IPS DF 4.7 (cell line): Measurements from ENCODE around the gene ARHGAP42.

Source experiments
- DNase-seq: peaks from one replicate; pipeline ENCODE4 v3.0.0-alpha.2; 2013; ENCODE audit warnings: low spot score; ENCODE audit errors: extremely low read depth

ARHGAP42 gene

DNA sequence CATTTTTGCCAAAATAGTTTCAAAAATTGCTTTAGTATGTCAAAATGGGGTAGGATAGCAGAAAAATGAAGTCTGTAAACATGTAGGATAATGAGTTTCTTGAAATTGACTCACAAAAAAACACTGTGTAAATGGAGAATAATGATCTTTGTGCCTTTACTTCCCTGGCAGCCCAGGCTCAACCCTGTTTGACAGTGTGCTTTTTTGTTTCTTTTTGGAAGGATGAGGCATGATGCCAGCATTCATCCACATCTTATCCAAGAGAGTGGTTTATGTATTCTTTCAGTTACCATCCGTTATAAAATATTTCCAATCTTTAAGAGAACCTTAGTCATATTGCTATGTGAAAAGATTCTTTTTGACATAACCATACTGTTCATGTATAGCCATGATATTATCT, 70.6 kb downstream of the ARHGAP42 start:
- DNase-seq = no peak

DNA sequence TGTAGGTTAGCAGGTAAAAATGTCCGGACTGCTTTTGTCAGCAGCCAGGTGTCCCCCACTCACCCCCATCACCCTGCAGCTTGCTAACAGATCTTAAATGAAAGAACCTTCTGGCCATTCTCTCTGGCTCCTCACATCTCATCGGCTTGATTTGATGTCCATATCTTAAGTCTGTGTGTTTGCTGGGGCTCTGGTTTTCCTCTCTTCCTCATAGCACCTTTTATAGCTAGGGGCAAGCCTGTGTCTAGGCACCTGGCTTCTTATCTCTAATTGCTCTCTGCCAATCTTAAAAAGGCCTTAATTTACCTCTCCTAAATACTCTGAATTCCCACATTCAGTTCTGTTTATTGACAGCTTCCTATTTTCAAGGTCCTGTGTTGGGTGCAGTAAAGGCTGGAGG, 72.0 kb downstream of the ARHGAP42 start:
- no peak for DNase-seq

DNA sequence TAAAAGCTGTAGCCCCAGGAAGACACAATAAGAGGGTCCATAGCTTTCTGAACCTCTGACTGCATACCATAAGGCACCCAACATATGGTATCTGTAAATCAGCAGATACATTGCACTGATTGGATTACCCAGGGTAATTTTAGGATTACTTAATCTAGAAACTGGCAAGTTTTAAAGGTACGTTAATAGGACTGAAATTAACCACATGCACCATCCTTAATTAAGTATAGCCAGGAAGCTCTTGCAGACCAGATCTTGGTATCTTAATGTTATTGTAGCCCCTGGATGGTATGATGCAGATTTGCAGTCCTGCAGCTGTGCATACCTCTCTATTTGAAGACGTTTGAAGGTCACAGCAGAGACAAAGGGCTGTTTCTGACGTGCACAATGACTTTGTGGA, 72.8 kb downstream of the ARHGAP42 start:
- no peak for DNase-seq

- DNase-seq = no peak
Observed at GRCh38 chr11:100760744-100761143, 73.7 kb downstream of the ARHGAP42 start.

GRCh38 chr11:100761841-100762240, 74.8 kb downstream of the ARHGAP42 start:
- DNase-seq = no peak

DNA sequence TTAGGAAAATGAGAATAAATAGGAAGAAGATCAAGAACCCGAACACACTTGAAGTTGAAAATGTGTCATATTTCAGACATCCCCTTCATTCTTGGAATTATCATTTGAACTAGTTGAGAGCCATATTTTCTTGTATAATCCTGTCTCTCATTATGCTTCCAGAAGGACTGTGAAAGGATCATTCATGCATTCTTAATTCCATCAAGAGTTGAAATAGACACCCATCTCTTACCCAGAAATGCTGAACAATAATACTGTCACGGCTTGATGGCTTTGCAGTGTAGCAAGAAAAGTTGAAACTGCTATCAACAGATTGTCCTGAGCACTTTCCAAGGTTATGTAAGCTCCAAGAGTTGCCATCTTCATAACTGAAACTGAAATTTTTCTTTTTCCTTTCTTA, 79.7 kb downstream of the ARHGAP42 start:
- DNase-seq = no peak

DNA sequence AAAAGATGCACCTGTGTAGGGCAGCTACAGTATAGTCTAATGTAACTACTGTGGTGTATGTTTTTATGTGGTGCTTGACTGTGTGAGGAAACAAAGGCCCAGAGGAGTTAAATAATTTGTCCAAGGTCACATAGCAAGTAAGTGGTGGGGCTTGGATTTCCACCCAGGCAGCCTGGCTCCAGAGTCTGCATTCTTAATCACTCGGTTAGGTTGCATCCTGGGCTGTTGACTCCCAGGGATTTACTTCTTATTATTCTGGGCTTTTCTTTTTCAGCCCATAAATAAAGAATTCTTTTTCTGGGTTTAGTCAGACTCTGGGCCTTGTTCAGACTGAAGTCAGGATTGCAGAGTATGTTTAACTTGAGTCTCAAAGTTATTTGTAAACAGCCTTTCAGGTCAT, 82.1 kb downstream of the ARHGAP42 start:
- DNase-seq = no peak

- DNase-seq = no peak
Observed at GRCh38 chr11:100769617-100770016, 82.5 kb downstream of the ARHGAP42 start.

DNA sequence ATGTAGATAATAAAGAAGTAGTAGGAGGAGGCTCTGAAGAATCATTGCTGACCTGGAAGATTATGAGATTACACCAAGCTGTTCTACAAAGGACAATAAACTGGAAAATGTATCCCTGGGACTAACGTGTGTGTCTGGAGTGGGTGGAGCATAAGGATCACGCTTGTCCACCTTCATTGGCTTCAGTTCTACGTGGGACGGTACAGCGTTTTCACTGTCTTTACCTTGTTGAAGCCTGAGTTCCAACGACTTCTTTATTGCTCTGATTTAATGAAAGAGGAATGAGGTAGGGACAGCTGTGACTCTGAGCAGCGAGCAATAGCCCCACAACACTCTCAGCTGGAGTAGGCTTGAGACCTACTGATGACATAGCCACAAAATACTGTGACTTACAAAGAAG, 87.0 kb downstream of the ARHGAP42 start:
- DNase-seq = no peak

GRCh38 chr11:100774859-100775258, 87.8 kb downstream of the ARHGAP42 start:
- no peak for DNase-seq

GRCh38 chr11:100776212-100776896, 89.3 kb downstream of the ARHGAP42 start:
- no peak for DNase-seq

DNA sequence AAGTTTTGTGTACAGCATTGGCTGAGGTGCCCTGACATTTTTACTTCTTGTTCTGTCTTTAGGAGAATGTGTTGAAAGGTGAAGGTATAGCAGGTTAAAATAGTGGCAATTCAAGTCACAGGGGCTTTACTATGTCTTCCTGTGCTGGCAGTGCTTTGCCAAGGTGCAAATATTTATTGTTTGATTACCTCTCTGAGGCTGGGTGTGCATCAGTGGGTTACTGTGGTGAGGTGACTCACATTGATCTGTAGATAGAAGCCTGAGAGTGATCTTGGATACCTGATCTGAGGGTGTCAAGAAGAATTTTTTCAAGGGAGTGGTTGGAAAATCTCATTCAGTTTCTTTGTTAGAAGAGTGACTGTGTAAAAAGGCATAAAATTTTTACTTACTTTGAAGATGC, 90.0 kb downstream of the ARHGAP42 start:
- no peak for DNase-seq

DNA sequence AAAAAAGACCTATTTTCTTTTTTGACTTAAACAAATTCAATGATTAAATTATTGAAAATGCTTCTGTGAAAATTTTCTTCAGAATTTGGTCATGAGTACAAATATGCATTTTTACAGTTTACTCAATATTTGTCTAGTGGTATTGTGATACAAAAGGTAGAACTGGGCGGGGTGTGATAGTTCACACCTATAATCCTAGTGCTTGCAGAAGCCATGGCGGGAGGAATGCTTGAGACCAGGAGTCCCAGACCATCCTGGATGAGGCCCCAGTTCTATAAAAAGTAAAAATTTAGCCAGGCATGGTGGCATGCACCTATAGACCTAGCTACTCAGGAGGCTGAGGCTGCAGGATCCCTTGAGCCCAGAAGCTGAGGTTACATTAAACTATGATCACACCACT, 90.6 kb downstream of the ARHGAP42 start:
- DNase-seq = no peak

DNA sequence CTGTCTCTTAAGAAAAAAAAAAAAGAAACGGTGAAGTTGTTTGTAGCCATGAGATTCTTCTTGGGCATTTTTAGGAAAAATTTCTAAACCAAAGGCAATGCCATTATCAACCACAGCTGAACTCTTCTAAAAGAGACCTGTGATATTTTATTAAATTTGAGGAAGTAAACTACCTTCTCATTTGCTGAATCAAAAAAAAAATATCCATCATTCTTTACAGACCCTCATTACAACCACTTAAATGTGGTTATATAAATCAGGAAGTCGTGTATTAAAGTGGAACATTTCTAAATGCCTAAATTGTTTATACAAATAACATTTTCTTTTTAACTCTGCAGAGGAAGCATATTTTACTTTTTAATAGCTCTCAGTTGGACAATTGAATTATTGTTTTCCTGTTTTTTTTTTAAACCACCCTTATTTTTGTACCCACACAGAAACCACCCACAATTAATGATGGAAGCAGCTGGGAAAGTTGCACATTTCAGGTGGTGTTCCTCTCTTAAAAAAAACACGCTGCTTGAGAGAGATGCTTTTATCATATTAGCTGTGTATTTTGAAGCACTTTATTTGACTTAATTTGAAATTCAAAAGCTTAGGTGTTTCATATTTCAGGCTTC, 91.2 kb downstream of the ARHGAP42 start:
- DNase-seq = no peak

DNA sequence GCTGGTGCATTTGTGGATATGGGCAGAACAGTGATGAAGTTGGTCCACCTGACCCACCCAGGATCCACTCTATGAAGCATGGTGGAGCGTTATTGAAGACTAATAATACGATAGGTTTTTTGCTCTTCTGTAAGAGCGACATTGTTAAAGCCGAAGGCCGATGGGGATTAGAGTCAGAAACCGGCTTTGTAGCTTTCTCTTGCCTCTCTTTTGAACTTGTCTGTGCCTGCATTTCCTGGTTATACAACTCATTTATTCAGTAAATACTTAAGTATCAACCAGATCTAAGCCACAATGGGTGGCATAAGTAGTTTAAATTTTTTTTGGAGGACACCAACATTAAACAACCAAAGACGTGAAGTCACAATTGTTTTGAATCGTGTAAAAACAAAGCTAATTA, 93.4 kb downstream of the ARHGAP42 start:
- DNase-seq = no peak

DNA sequence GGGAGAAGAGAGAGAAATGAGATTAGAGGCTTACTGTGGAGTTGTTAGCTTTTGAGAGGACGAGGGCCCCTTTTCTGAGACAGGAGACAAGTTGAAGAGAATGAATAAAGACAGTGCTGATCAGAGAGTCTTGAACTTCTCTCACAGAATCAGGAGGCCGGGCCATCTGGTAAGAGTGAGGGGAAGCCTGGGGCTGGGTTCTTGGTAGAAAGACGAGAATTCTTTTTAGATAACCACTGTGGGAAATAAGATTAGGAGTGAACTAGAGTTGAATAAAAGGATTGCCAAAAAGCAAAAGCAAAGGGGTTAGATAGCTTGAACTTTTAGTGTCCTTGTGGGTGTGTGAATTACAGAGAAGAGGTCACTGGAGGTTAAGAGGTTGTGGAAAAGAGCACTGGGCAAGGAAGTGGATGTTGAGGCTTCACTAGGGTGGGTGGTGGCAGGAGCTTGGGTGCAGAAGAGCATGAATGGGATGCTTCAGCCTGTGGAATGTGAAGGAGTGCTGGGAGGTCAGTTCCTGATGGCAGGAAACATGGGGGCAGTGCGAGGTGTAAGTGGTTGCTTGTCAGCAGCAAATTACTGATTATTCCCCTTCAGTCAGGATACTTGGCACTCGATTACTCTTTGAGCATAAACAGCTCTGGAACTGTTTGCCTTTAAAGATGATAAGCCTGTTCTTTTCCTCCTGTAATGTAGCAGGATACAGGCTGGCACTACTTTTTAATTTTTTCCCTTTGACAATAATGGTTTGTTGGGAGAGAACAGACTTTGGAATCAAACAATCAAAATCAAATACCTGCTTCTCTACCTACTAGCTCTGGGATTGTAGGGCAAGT, 98.3 kb downstream of the ARHGAP42 start:
- no peak for DNase-seq

DNA sequence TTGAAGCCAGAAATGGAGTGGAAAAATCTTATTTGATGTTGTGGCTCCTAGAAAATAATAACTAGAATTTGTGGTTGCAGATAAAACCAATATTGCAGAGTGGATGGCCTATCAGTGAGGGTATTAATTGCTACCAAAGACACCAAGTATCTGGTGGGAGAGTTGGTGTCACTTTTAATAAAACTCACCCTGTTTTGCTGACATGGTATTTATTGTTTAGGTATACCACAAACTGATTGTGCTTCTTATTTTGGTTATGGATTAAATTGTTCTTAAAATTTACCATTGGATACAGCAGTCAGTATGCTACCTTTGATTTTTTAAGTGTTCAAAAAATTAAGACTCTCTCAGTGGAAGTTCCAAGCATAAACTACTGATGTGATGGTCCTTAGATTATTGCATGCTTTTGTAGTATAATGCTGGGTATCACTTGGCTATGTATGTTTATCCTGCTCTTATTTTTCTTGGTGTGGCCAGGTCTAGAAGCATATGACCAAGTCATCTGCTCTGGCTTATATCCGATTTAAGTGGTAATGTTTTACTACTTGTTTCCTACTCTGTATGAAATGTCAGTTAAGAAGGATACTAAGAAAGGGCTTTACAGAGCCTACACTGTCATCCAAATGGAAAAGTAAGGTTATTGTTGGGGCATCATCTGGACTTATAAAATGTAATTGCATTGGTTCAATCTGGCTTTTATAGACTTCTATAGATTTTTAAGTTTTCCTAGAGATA, 101.6 kb downstream of the ARHGAP42 start:
- DNase-seq = no peak

DNA sequence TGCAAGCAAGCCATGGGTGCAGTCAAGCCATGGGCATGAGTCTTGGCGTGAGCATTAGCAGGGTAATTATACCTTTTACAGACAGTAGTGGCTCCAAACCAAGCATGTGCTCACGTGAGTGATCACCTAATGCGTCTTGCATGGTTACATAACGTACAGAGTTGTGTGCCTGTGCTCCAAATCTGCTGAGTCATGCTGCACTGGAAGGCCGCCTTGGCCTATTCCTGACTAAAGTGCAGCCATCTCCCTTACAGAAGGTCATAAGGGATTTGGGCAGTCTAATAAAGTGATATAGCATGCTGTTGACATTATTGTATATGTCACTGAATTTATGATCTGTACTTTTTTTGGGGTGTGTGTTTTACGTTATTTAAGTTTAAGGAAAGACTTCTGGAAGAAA, 102.4 kb downstream of the ARHGAP42 start:
- no peak for DNase-seq

DNA sequence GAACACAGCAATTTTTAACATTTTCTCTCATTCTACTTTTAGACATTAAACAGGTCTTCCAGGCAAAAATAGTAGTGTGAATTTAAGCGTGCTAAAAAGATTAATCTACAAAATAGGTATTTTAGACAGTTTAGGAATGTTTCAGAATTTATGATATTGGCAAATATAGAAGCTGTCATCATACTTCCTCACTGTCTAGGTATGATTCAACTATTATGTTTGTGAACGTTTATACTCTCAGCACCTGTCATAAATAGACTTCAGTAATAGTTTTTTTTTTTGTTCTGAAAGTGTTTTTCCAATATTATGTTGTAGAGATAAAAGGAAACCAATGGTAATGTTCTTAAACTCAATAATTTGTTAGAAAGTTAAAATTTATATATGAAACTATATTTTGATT, 103.0 kb downstream of the ARHGAP42 start:
- no peak for DNase-seq

- no peak for DNase-seq
Observed at GRCh38 chr11:100791103-100791502, 104.0 kb downstream of the ARHGAP42 start.

DNA sequence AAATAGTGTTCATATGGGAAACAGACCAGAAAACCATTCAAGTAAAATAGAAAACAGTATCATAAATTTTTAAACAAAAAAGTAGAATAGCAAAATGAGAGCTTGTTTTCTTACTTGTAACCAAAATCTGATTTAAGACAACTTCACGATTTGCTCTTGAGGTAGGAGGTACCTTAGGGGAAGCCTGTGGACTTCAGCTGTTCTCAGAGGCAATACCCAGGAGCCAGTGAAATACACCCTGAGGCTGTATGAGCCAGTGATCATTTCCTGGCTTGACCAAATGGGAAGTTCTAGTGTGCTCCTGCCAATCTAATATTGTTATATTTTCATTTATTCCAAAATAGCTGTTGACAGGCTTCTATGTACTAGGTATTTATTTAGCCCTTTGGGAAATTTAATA, 104.8 kb downstream of the ARHGAP42 start:
- DNase-seq = no peak

DNA sequence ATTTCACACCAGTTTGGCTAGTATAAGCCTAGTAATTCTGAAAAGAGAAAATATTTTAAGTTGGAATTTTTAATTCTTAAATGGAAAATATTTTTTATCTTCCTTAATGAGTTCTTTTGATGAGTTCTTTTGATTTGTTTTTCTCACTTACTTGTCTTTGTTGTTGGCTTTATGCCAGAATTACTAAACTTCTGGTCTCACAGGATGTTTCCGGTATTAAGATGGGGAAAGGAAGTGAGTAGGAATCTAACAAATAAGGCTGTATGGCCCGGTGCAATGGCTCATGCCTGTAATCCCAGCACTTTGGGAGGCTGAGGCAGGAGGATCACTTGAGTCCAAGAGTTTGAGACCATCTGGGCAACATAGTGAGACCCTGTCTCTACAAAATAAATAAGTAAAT, 106.4 kb downstream of the ARHGAP42 start:
- DNase-seq = no peak
